MCF 10A (cell line): ENCODE results near the gene DLG2. TPM values are rescaled to one million over a fixed set of nuclear protein-coding genes. Genes with fewer than 3 reads are reported as not detected.

ENCODE experiments used
- BruUV-seq: library from RNA; stranded (reverse); fragments of 400-500 nt; replicated peaks from 2 replicates; lab custom pipeline; 2021; lab: Mats Ljungman, UMichigan
- CTCF ChIA-PET: fragments of 300-600 bp; sonication (Branson Sonifier 250); formaldehyde crosslinking; extraction: SDS; loops from one replicate; lab custom pipeline; 2021; ENCODE audit warnings: antibody characterized with exemption, inconsistent platforms; lab: Yijun Ruan, JAX
- POLR2A ChIA-PET: fragments of 300-600, 350-650 bp; sonication (Branson Sonifier 250); formaldehyde crosslinking; extraction: SDS; loops from one replicate; lab custom pipeline; 2020; ENCODE audit warnings: antibody characterized with exemption, inconsistent platforms; lab: Yijun Ruan, JAX
- DNase-seq: peaks from one replicate; pipeline ENCODE4 v3.0.0-alpha.2; 2018; ENCODE audit not compliant: unreplicated experiment
- H3K27ac Mint-ChIP-seq: one replicate; pipeline ENCODE4 v1.8.0; 2022; ENCODE audit warnings: mild to moderate bottlenecking, low read depth, mixed read lengths; ENCODE audit not compliant: unreplicated experiment
- H3K27me3 Mint-ChIP-seq: one replicate; pipeline ENCODE4 v1.8.0; 2022; ENCODE audit warnings: mixed read lengths; ENCODE audit not compliant: insufficient read depth, unreplicated experiment
- H3K36me3 Mint-ChIP-seq: one replicate; pipeline ENCODE4 v1.8.0; 2022; ENCODE audit warnings: mild to moderate bottlenecking, moderate library complexity, mixed read lengths; ENCODE audit not compliant: insufficient read depth, unreplicated experiment
- H3K4me1 Mint-ChIP-seq: one replicate; pipeline ENCODE4 v1.8.0; 2022; ENCODE audit warnings: mixed read lengths; ENCODE audit not compliant: insufficient read depth, unreplicated experiment
- H3K4me3 Mint-ChIP-seq: one replicate; pipeline ENCODE4 v1.8.0; 2022; ENCODE audit warnings: mild to moderate bottlenecking, moderate library complexity, mixed read lengths; ENCODE audit not compliant: unreplicated experiment
- H3K9me3 Mint-ChIP-seq: one replicate; pipeline ENCODE4 v1.8.0; 2022; ENCODE audit warnings: mixed read lengths; ENCODE audit not compliant: unreplicated experiment
- CTCF ChIP-seq: fragments of 200-600 bp; IDR thresholded peaks from one replicate; pipeline ENCODE4 v1.8.0; 2022; ENCODE audit warnings: antibody characterized with exemption, mild to moderate bottlenecking; ENCODE audit not compliant: unreplicated experiment
- intact Hi-C: fragments of 100-400 bp; cut with micrococcal nuclease; formaldehyde crosslinking; loops from 2 replicates; pipeline ENCODE4 v1.14.1; 2022
- total RNA-seq: library from RNA; stranded (reverse); gene quantifications from 2 replicates; pipeline ENCODE4 v1.2.3, GENCODE V29; 2022

DLG2 gene
- total RNA-seq, 1 experiment from 2014 or later = 0.26 TPM

GRCh38 chr11:85551881-85552280 is 75.3 kb downstream of the DLG2 start:
- intact Hi-C loops = no loop called here
- Mint-ChIP-seq H3K9me3 (peaks cover 9% of the 10 kb centered on the region), H3K4me3 (no peak overlapping the region), H3K27me3 (peaks cover 34% of the 10 kb centered on the region), H3K36me3 (no peaks in the 10 kb centered on the region), H3K4me1 (no peaks in the 10 kb centered on the region), H3K27ac (no peak overlapping the region)
- no peak for TF ChIP-seq CTCF
- ChIA-PET POLR2A (no interaction called here), CTCF (no interaction called here)
- no TSS peak for BruUV-seq
- no peak for DNase-seq

GRCh38 chr11:85541683-85542082 is 85.5 kb downstream of the DLG2 start:
- ChIA-PET CTCF (no interaction called here), POLR2A (no interaction called here)
- TF ChIP-seq CTCF = no peak
- Mint-ChIP-seq H3K27me3 (peaks cover 26% of the 10 kb centered on the region), H3K4me1 (no peaks in the 10 kb centered on the region), H3K4me3 (no peak overlapping the region), H3K27ac (no peak overlapping the region), H3K36me3 (no peaks in the 10 kb centered on the region), H3K9me3 (peaks cover 5% of the 10 kb centered on the region)
- DNase-seq = no peak
- intact Hi-C loops = no loop called here
- no TSS peak for BruUV-seq

GRCh38 chr11:85540635-85541205 is 86.4 kb downstream of the DLG2 start:
- TF ChIP-seq CTCF = no peak
- Mint-ChIP-seq H3K4me1 (no peaks in the 10 kb centered on the region), H3K27me3 (peaks cover 16% of the 10 kb centered on the region), H3K4me3 (no peak overlapping the region), H3K27ac (no peak overlapping the region), H3K36me3 (no peaks in the 10 kb centered on the region), H3K9me3 (no peaks in the 10 kb centered on the region)
- intact Hi-C loops = no loop called here
- ChIA-PET POLR2A (no interaction called here), CTCF (interaction anchor here (0.7 kb wide), 1 partner anchor 232 kb away, joined by 3 read pairs; no protein-coding TSS in a partner anchor)
- DNase-seq = no peak
- no TSS peak for BruUV-seq

GRCh38 chr11:85540181-85540580 is 87.0 kb downstream of the DLG2 start:
- Mint-ChIP-seq H3K27ac (no peak overlapping the region), H3K4me3 (no peak overlapping the region), H3K36me3 (no peaks in the 10 kb centered on the region), H3K27me3 (peaks cover 11% of the 10 kb centered on the region), H3K9me3 (peaks cover 2% of the 10 kb centered on the region), H3K4me1 (no peaks in the 10 kb centered on the region)
- intact Hi-C loops = no loop called here
- BruUV-seq = no TSS peak
- DNase-seq = no peak
- ChIA-PET CTCF (interaction anchor here (0.7 to 0.8 kb wide), 2 partner anchors 42 to 232 kb away, joined by 3 read pairs; no protein-coding TSS in a partner anchor), POLR2A (no interaction called here)
- TF ChIP-seq CTCF = no peak
